EH (cell line): ENCODE results near the gene NFYB.
"Not testable (repeated sequence)": the region's sequence is repeated elsewhere in the genome, so short reads cannot be mapped to it uniquely, and the experiment has no call there.

ENCODE experiments used
- DNase-seq: peaks from one replicate; pipeline ENCODE4 v3.0.0-alpha.2; 2015; ENCODE audit warnings: low read depth

NFYB gene

GRCh38 chr12:104114834-104115586, 23.0 kb downstream of the NFYB start:
- not testable (repeated sequence) for DNase-seq

GRCh38 chr12:104109446-104110271, 28.4 kb downstream of the NFYB start:
- no peak for DNase-seq

GRCh38 chr12:104108755-104109445, 29.1 kb downstream of the NFYB start:
- DNase-seq = peak; percentile 82

GRCh38 chr12:104106965-104107364, 31.0 kb downstream of the NFYB start:
- DNase-seq = no peak

- DNase-seq = no peak
Measured at GRCh38 chr12:104105461-104105860, 32.5 kb downstream of the NFYB start.

GRCh38 chr12:104097954-104098353, 40.1 kb downstream of the NFYB start:
- DNase-seq = no peak

- no peak for DNase-seq
Measured at GRCh38 chr12:104095289-104095688, 42.7 kb downstream of the NFYB start.

- peak; percentile 11 for DNase-seq
Measured at GRCh38 chr12:104094284-104094683, 43.7 kb downstream of the NFYB start.

- no peak for DNase-seq
Measured at GRCh38 chr12:104091136-104091535, 46.9 kb downstream of the NFYB start.

- no peak for DNase-seq
Measured at GRCh38 chr12:104090685-104091084, 47.3 kb downstream of the NFYB start.

GRCh38 chr12:104083769-104084475, 54.1 kb downstream of the NFYB start:
- DNase-seq = no peak

- no peak for DNase-seq
Measured at GRCh38 chr12:104080764-104081163, 57.2 kb downstream of the NFYB start.

- DNase-seq = no peak
Measured at GRCh38 chr12:104079024-104079423, 59.0 kb downstream of the NFYB start.

GRCh38 chr12:104073699-104074098, 64.3 kb downstream of the NFYB start:
- DNase-seq = no peak

GRCh38 chr12:104072099-104072498, 65.9 kb downstream of the NFYB start:
- no peak for DNase-seq
